Measurements from ENCODE around the gene ELOB.

GRCh38 chr16:2775131-2775716 lies 1.9 kb downstream of the ELOB start:
- TF ChIP-seq CTCF (IDR thresholded peaks at IDR 0.05) (no peak), POLR2A (IDR thresholded peaks at IDR 0.05) (no peak)
